ENCODE results near the gene SNX30. TPM values are rescaled to one million over a fixed set of nuclear protein-coding genes. Genes with fewer than 3 reads are reported as not detected.

SNX30 gene
- total and polyA plus RNA-seq, 3 experiments from 2014 or later = 3.3 to 3.9 (median 3.7) TPM

GRCh38 chr9:112743216-112743836, 7.2 kb upstream of the SNX30 start:
- Mint-ChIP-seq H3K4me3 (no peak overlapping the region), H3K27ac (no peak overlapping the region), H3K36me3 (peaks cover 0 to 3% (median 0%) of the 10 kb centered on the region in 3 donors), H3K4me1 (peaks cover 14 to 29% (median 22%) of the 10 kb centered on the region in 3 donors), H3K9me3 (no peaks in the 10 kb centered on the region), H3K27me3 (no peaks in the 10 kb centered on the region)
- peaks cover 5% of the 10 kb centered on the region for H3K4me1 ChIP-seq (ENCODE audit: insufficient read depth, low read length)
- no peak for DNase-seq
- no peak overlapping the region for H3K4me3 ChIP-seq (ENCODE audit: low read length)
- CTCF ChIA-PET = interaction anchor here (0.7 to 1.3 kb wide), 2 partner anchors 25 to 79 kb away, joined by 3 to 4 read pairs; partner anchors contain the start of gene INIP
- H3K9me3 ChIP-seq (ENCODE audit: low read length) = no peaks in the 10 kb centered on the region
- H3K27ac ChIP-seq (ENCODE audit: low read depth, low read length) = no peak overlapping the region
- H3K36me3 ChIP-seq (ENCODE audit: insufficient read depth, low read length) = no peaks in the 10 kb centered on the region
- POLR2A ChIA-PET = interaction anchor here (1.0 kb wide), 1 partner anchor 24 kb away, joined by 4 read pairs; no protein-coding TSS in a partner anchor
- H3K27me3 ChIP-seq (ENCODE audit: insufficient read depth, low read length, poor library complexity, severe bottlenecking) = no peaks in the 10 kb centered on the region

GRCh38 chr9:112744177-112744576, 6.4 kb upstream of the SNX30 start:
- Mint-ChIP-seq H3K27ac (no peak overlapping the region), H3K36me3 (peaks cover 0 to 3% (median 0%) of the 10 kb centered on the region in 3 donors), H3K9me3 (no peaks in the 10 kb centered on the region), H3K4me1 (peaks cover 16 to 36% (median 29%) of the 10 kb centered on the region in 3 donors), H3K4me3 (no peak overlapping the region), H3K27me3 (no peaks in the 10 kb centered on the region)
- POLR2A ChIA-PET = interaction anchor here (1.0 kb wide), 1 partner anchor 25 kb away, joined by 4 read pairs; no protein-coding TSS in a partner anchor
- no peak overlapping the region for H3K4me3 ChIP-seq (ENCODE audit: low read length)
- H3K27ac ChIP-seq (ENCODE audit: low read depth, low read length) = no peak overlapping the region
- no peak for DNase-seq
- CTCF ChIA-PET = interaction anchor here (0.7 kb wide), 1 partner anchor 80 kb away, joined by 4 read pairs; no protein-coding TSS in a partner anchor
- H3K4me1 ChIP-seq (ENCODE audit: insufficient read depth, low read length) = peaks cover 5% of the 10 kb centered on the region
- no peaks in the 10 kb centered on the region for H3K9me3 ChIP-seq (ENCODE audit: low read length)
- H3K36me3 ChIP-seq (ENCODE audit: insufficient read depth, low read length) = no peaks in the 10 kb centered on the region
- H3K27me3 ChIP-seq (ENCODE audit: insufficient read depth, low read length, poor library complexity, severe bottlenecking) = no peaks in the 10 kb centered on the region

GRCh38 chr9:112747094-112747493, 3.5 kb upstream of the SNX30 start:
- Mint-ChIP-seq H3K9me3 (no peaks in the 10 kb centered on the region), H3K27me3 (no peaks in the 10 kb centered on the region), H3K27ac (peak overlapping the region in 2 of 8 donors; percentile 25 to 63), H3K4me3 (peak overlapping the region in 1 of 7 donors; percentile 29), H3K36me3 (peaks cover 0 to 5% (median 1%) of the 10 kb centered on the region in 3 donors), H3K4me1 (peaks cover 27 to 42% (median 36%) of the 10 kb centered on the region in 3 donors)
- CTCF ChIA-PET = interaction anchor here (1.1 kb wide), 1 partner anchor 46 kb away, joined by 4 read pairs; no protein-coding TSS in a partner anchor
- no peak for DNase-seq
- no peak overlapping the region for H3K27ac ChIP-seq (ENCODE audit: low read depth, low read length)
- H3K4me3 ChIP-seq (ENCODE audit: low read length) = no peak overlapping the region
- no peaks in the 10 kb centered on the region for H3K9me3 ChIP-seq (ENCODE audit: low read length)
- POLR2A ChIA-PET = no interaction called here
- H3K4me1 ChIP-seq (ENCODE audit: insufficient read depth, low read length) = peaks cover 19% of the 10 kb centered on the region
- H3K27me3 ChIP-seq (ENCODE audit: insufficient read depth, low read length, poor library complexity, severe bottlenecking) = no peaks in the 10 kb centered on the region
- no peaks in the 10 kb centered on the region for H3K36me3 ChIP-seq (ENCODE audit: insufficient read depth, low read length)

- H3K4me3 Mint-ChIP-seq = no peak overlapping the region
- H3K9me3 Mint-ChIP-seq = no peaks in the 10 kb centered on the region
- H3K36me3 ChIP-seq (ENCODE audit: insufficient read depth, low read length) = no peaks in the 10 kb centered on the region
- H3K9me3 ChIP-seq (ENCODE audit: low read length) = no peaks in the 10 kb centered on the region
- H3K4me3 ChIP-seq (ENCODE audit: low read length) = peak overlapping the region; percentile 73
- H3K27ac ChIP-seq (ENCODE audit: low read depth, low read length) = peak overlapping the region; percentile 46
- no peaks in the 10 kb centered on the region for H3K27me3 Mint-ChIP-seq
- DNase-seq = no peak
- no peaks in the 10 kb centered on the region for H3K27me3 ChIP-seq (ENCODE audit: insufficient read depth, low read length, poor library complexity, severe bottlenecking)
- POLR2A ChIA-PET = interaction anchor here (0.7 to 2.5 kb wide), 4 partner anchors 32 to 1089 kb away, joined by 3 to 16 read pairs (median 4); partner anchors contain the start of genes HSDL2 and INIP
- peaks cover 0 to 5% (median 0%) of the 10 kb centered on the region in 3 donors for H3K36me3 Mint-ChIP-seq
- CTCF ChIA-PET = interaction anchor here (1.5 to 3.3 kb wide), 3 partner anchors 33 to 362 kb away, joined by 3 to 16 read pairs (median 7); partner anchors contain the start of gene INIP
- peaks cover 58 to 74% (median 72%) of the 10 kb centered on the region in 3 donors for H3K4me1 Mint-ChIP-seq
- H3K4me1 ChIP-seq (ENCODE audit: insufficient read depth, low read length) = peaks cover 55% of the 10 kb centered on the region
- no peak overlapping the region for H3K27ac Mint-ChIP-seq
These were observed 150 bp downstream of the SNX30 start for GRCh38 chr9:112750764-112751055.

GRCh38 chr9:112751056-112751795, 666 bp downstream of the SNX30 start:
- Histone ChIP-seq H3K4me3 (ENCODE audit: low read length) (peak overlapping the region; percentile 73), H3K36me3 (ENCODE audit: insufficient read depth, low read length) (no peaks in the 10 kb centered on the region), H3K27ac (ENCODE audit: low read depth, low read length) (peak overlapping the region; percentile 46), H3K4me1 (ENCODE audit: insufficient read depth, low read length) (peaks cover 57% of the 10 kb centered on the region), H3K27me3 (ENCODE audit: insufficient read depth, low read length, poor library complexity, severe bottlenecking) (no peaks in the 10 kb centered on the region), H3K9me3 (ENCODE audit: low read length) (no peaks in the 10 kb centered on the region)
- Mint-ChIP-seq H3K27ac (peak overlapping the region; percentile 41 to 93 (median 83)), H3K4me1 (peaks cover 63 to 79% (median 77%) of the 10 kb centered on the region in 3 donors), H3K36me3 (peaks cover 0 to 5% (median 0%) of the 10 kb centered on the region in 3 donors), H3K9me3 (no peaks in the 10 kb centered on the region), H3K27me3 (no peaks in the 10 kb centered on the region), H3K4me3 (peak overlapping the region; percentile 82 to 92 (median 89))
- ChIA-PET POLR2A (interaction anchor here (0.7 to 2.5 kb wide), 4 partner anchors 32 to 1089 kb away, joined by 3 to 16 read pairs (median 4); partner anchors contain the start of genes HSDL2 and INIP), CTCF (interaction anchor here (1.1 to 3.3 kb wide), 4 partner anchors 34 to 372 kb away, joined by 3 to 16 read pairs (median 6); partner anchors contain the start of gene INIP)
- peak; percentile 29 to 65 (median 47) for DNase-seq

- CTCF ChIA-PET = interaction anchor here (0.6 to 1.6 kb wide), 3 partner anchors 283 to 373 kb away, joined by 3 to 4 read pairs (median 3); no protein-coding TSS in a partner anchor
- no peaks in the 10 kb centered on the region for H3K9me3 Mint-ChIP-seq
- H3K36me3 ChIP-seq (ENCODE audit: insufficient read depth, low read length) = no peaks in the 10 kb centered on the region
- H3K4me1 ChIP-seq (ENCODE audit: insufficient read depth, low read length) = peaks cover 57% of the 10 kb centered on the region
- no peaks in the 10 kb centered on the region for H3K27me3 Mint-ChIP-seq
- DNase-seq = no peak
- H3K27ac Mint-ChIP-seq = peak overlapping the region in 6 of 8 donors; percentile 11 to 89 (median 53)
- H3K4me1 Mint-ChIP-seq = peaks cover 70 to 84% (median 83%) of the 10 kb centered on the region in 3 donors
- POLR2A ChIA-PET = no interaction called here
- peaks cover 0 to 5% (median 0%) of the 10 kb centered on the region in 3 donors for H3K36me3 Mint-ChIP-seq
- H3K4me3 Mint-ChIP-seq = peak overlapping the region; percentile 82 to 92 (median 89)
- H3K9me3 ChIP-seq (ENCODE audit: low read length) = no peaks in the 10 kb centered on the region
- H3K4me3 ChIP-seq (ENCODE audit: low read length) = no peak overlapping the region
- no peaks in the 10 kb centered on the region for H3K27me3 ChIP-seq (ENCODE audit: insufficient read depth, low read length, poor library complexity, severe bottlenecking)
- H3K27ac ChIP-seq (ENCODE audit: low read depth, low read length) = no peak overlapping the region
These were observed 2.0 kb downstream of the SNX30 start for GRCh38 chr9:112752334-112753125.

GRCh38 chr9:112753725-112754124, 3.2 kb downstream of the SNX30 start:
- peaks cover 72 to 86% (median 84%) of the 10 kb centered on the region in 3 donors for H3K4me1 Mint-ChIP-seq
- peak overlapping the region; percentile 36 to 68 (median 57) for H3K4me3 Mint-ChIP-seq
- no peak for DNase-seq
- ChIA-PET POLR2A (interaction anchor here (0.6 kb wide), 1 partner anchor 9 kb away, joined by 5 read pairs; no protein-coding TSS in a partner anchor), CTCF (no interaction called here)
- Histone ChIP-seq H3K27me3 (ENCODE audit: insufficient read depth, low read length, poor library complexity, severe bottlenecking) (no peaks in the 10 kb centered on the region), H3K4me1 (ENCODE audit: insufficient read depth, low read length) (peaks cover 57% of the 10 kb centered on the region), H3K4me3 (ENCODE audit: low read length) (no peak overlapping the region), H3K36me3 (ENCODE audit: insufficient read depth, low read length) (no peaks in the 10 kb centered on the region), H3K27ac (ENCODE audit: low read depth, low read length) (no peak overlapping the region), H3K9me3 (ENCODE audit: low read length) (no peaks in the 10 kb centered on the region)
- no peaks in the 10 kb centered on the region for H3K27me3 Mint-ChIP-seq
- no peaks in the 10 kb centered on the region for H3K9me3 Mint-ChIP-seq
- H3K27ac Mint-ChIP-seq = peak overlapping the region; percentile 18 to 89 (median 56)
- H3K36me3 Mint-ChIP-seq = peaks cover 0 to 5% (median 0%) of the 10 kb centered on the region in 3 donors

Measured in CD8-positive, alpha-beta memory T cell (primary cell).